Measurements from ENCODE around the gene STEAP3.
"Not testable (repeated sequence)": the region's sequence is repeated elsewhere in the genome, so short reads cannot be mapped to it uniquely, and the experiment has no call there.

Gene STEAP3

GRCh38 chr2:119267604-119268003 is 44.0 kb downstream of the STEAP3 start:
- no peak for DNase-seq

GRCh38 chr2:119276864-119277263 is 53.2 kb downstream of the STEAP3 start:
- DNase-seq = no peak

- DNase-seq = not testable (repeated sequence)
These were observed 54.8 kb downstream of the STEAP3 start for GRCh38 chr2:119278385-119278784.

GRCh38 chr2:119278946-119279345 is 55.3 kb downstream of the STEAP3 start:
- DNase-seq = no peak

- DNase-seq = no peak
These were observed 56.0 kb downstream of the STEAP3 start for GRCh38 chr2:119279666-119280065.

GRCh38 chr2:119280680-119281079 is 57.0 kb downstream of the STEAP3 start:
- DNase-seq = no peak

GRCh38 chr2:119282146-119282995 is 58.7 kb downstream of the STEAP3 start:
- no peak for DNase-seq

- DNase-seq = peak; percentile 42
These were observed 59.4 kb downstream of the STEAP3 start for GRCh38 chr2:119282996-119283511.

GRCh38 chr2:119283873-119284331 is 60.3 kb downstream of the STEAP3 start:
- peak; percentile 74 for DNase-seq

GRCh38 chr2:119286661-119287060 is 63.0 kb downstream of the STEAP3 start:
- no peak for DNase-seq

- no peak for DNase-seq
These were observed 64.9 kb downstream of the STEAP3 start for GRCh38 chr2:119288576-119288975.

GRCh38 chr2:119289093-119289492 is 65.5 kb downstream of the STEAP3 start:
- no peak for DNase-seq

GRCh38 chr2:119289642-119290041 is 66.0 kb downstream of the STEAP3 start:
- DNase-seq = no peak

GRCh38 chr2:119290859-119291587 is 67.4 kb downstream of the STEAP3 start:
- DNase-seq = peak; percentile 23

GRCh38 chr2:119291588-119292167 is 68.0 kb downstream of the STEAP3 start:
- DNase-seq = no peak

GRCh38 chr2:119292226-119292625 is 68.6 kb downstream of the STEAP3 start:
- no peak for DNase-seq

GRCh38 chr2:119293254-119293653 is 69.6 kb downstream of the STEAP3 start:
- DNase-seq = no peak

GRCh38 chr2:119293900-119294299 is 70.3 kb downstream of the STEAP3 start:
- DNase-seq = no peak

GRCh38 chr2:119294671-119295070 is 71.0 kb downstream of the STEAP3 start:
- DNase-seq = no peak

GRCh38 chr2:119295688-119296375 is 72.2 kb downstream of the STEAP3 start:
- DNase-seq = no peak

- DNase-seq = no peak
These were observed 77.8 kb downstream of the STEAP3 start for GRCh38 chr2:119301413-119301812.

GRCh38 chr2:119304847-119305246 is 81.2 kb downstream of the STEAP3 start:
- DNase-seq = no peak

Measured in NCI-H446 treated with DMSO at 0.1 percent for 48 hours (cell line).